Urinary bladder (tissue), 4 donors: ENCODE measurements around the gene TGM5. TPM values are rescaled to one million over a fixed set of nuclear protein-coding genes. Genes with fewer than 3 reads are reported as not detected.

Source experiments
- DNase-seq: peaks from one replicate; pipeline ENCODE4 v3.0.0-alpha.2; 2015; ENCODE audit errors: extremely low spot score
- H3K27ac ChIP-seq: one replicate; pipeline ENCODE4 v1.5.1; 2013; ENCODE audit warnings: low read depth, mild to moderate bottlenecking, moderate library complexity
- H3K36me3 ChIP-seq: one replicate; pipeline ENCODE4 v1.6.1; 2013; ENCODE audit warnings: mild to moderate bottlenecking, moderate library complexity; ENCODE audit not compliant: insufficient read depth
- H3K4me1 ChIP-seq: one replicate; pipeline ENCODE4 v1.6.1; 2013; ENCODE audit warnings: mild to moderate bottlenecking, moderate library complexity; ENCODE audit not compliant: insufficient read depth
- H3K4me3 ChIP-seq: one replicate; pipeline ENCODE4 v1.5.1; 2013; ENCODE audit warnings: low read depth, low read length
- WGBS: extraction: QIAGEN DNeasy Blood & Tissue Kit; methylation state at CpG from one replicate; pipeline ENCODE4 v1.1.7; 2013; 5-methylcytosine and 5-hydroxymethylcytosine counted together
- polyA plus RNA-seq: library from polyadenylated mRNA; stranded (reverse); fragments of 200-250 nt; gene quantifications from one replicate; pipeline ENCODE4 v1.2.3, GENCODE V29; 2013
- total RNA-seq: library from RNA; depleted of rRNA; stranded (reverse); fragments of >200 nt; gene quantifications from one replicate; pipeline ENCODE4 v1.2.3, GENCODE V29; 2014
- donor health status: healthy with polysubstance abuse.
- donor health status: healthy.

TGM5 gene
- total and polyA plus RNA-seq, 2 donors: 0.16 to 0.26 TPM

DNA sequence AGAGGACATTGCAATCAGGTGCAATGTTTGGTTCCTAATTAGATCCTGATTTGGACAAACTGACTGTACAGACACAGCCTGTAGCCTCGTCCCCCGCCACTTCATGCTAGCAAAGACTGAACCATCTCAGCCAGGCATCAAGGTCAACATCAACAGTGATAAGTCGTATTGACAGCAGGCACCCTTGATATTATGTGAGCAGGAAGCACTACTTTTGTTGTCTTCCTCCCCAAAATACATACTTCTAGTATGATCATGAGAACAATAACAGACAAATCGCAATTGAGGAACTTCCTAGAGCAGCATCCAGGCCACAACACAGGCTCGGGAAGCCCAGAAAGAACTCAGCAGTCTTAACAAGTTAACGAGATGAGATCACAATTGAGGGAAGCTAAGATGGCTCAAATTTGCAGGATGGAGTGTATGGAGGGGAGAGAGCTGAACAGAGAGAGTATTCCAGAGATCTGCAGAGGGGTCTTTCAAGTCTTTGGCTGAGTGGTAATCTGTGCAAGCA is 20.4 kb downstream of the TGM5 start:
- no peaks in the 10 kb centered on the region for H3K4me1 ChIP-seq
- WGBS: 70% methylated on average over 6 of the region's 6 CpGs

DNA sequence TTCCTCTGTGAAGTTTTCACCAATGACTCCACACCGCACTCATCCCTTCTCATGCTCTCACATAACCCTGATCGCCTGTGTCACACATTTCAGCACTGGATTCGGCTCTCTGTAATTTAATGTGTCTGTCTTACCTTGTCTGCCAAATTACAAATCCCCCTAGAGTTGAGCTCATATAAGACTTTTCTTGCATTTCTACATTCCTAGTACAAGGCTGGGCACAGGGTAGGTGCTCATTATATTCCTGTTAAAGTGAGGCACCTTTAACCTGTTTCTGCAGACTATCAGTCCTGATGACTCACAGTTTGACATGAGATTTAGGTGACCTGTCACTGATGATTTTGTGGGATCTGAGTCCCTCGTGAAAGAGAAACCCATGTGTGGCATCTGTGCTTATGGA is 22.6 kb downstream of the TGM5 start:
- H3K27ac ChIP-seq: no peak overlapping the region
- WGBS: 78% methylated on average over 4 of the region's 4 CpGs

More for the DNA sequence above, 20.4 kb downstream of the TGM5 start:
- H3K4me3 ChIP-seq: no peak overlapping the region
- no peak for DNase-seq
- H3K36me3 ChIP-seq: no peaks in the 10 kb centered on the region
- no peak overlapping the region for H3K27ac ChIP-seq

DNA sequence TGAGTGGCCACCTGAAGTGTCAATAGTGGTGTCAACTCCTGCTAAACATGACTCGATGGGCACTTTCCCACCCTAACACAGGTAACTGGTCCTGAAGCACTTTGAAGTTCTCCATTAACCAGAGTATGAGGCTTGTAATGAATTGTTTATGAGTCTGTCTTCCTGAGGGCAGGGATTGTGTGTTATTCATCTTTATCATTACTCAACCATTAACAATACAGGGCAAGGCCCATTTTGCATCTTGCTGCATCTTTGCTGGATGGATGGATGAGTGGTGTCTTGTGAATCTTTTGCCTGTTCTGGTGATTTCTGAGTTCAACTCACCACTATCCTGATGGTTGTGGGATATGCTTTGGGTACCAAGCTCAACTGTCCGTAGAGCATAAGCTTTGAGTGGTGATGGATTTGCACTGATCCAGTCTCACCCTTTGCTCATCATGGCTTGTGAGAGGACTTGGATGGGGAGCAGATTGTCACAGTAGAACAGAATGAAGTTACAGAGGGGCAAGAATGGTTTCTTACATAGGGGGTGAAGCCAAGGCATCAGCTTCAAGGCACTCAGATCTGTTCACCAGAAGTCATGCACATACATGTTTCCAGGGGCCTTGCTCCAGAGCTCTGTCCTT is 23.6 kb downstream of the TGM5 start:
- Histone ChIP-seq H3K27ac (no peak overlapping the region), H3K4me1 (no peaks in the 10 kb centered on the region), H3K4me3 (no peak overlapping the region), H3K36me3 (no peaks in the 10 kb centered on the region)
- WGBS: 94% methylated on average over 2 of the region's 2 CpGs
- no peak for DNase-seq

More for the DNA sequence above, 22.6 kb downstream of the TGM5 start:
- H3K36me3 ChIP-seq: no peaks in the 10 kb centered on the region
- DNase-seq: no peak
- H3K4me3 ChIP-seq: no peak overlapping the region
- H3K4me1 ChIP-seq: no peaks in the 10 kb centered on the region

DNA sequence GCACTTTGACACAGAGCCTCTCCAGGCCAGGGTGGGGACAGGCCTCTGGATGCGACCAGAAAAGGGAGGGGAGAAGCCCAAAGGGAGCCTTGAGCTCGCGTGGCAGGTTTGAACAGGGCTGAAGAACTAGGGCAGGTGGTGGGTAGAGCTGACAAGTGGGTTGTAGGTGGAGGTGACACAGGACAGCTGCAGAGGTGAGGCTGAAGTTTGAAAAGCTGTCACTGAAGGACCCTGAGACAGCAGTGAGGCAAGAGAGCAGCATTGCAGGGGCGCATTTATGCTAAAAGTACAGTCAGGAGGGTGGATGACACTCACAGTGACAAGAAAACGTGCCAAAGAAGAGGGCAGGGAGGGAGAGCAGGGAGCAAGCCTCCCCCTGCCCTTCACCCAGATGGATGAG is 24.1 kb downstream of the TGM5 start:
- WGBS: 69% methylated on average over 5 of the region's 5 CpGs
- DNase-seq: no peak
- Histone ChIP-seq H3K27ac (no peak overlapping the region), H3K36me3 (no peaks in the 10 kb centered on the region), H3K4me1 (no peaks in the 10 kb centered on the region), H3K4me3 (no peak overlapping the region)

DNA sequence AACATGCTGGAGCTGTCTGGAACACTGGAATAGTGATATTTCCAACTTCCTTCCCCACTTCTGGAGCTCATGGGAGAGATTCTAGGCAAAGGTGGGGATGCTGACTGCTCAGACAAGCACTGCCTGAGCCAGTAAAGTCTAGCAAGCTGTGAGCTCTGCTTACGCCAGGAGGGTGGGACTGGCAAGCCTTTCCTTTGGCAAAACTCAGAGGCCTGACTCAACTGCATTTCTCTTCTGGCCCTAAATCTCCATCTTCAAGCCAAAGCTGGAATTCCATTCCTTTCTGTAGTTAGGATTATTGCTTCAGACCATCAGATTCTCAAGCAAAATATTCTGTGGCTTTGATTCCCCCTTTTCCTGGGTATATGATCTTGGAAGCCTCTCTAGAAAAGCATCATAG is 25.6 kb downstream of the TGM5 start:
- Histone ChIP-seq H3K27ac (no peak overlapping the region), H3K4me1 (no peaks in the 10 kb centered on the region), H3K4me3 (no peak overlapping the region), H3K36me3 (no peaks in the 10 kb centered on the region)
- no peak for DNase-seq
- WGBS: 43% methylated on average over 1 of the region's 1 CpG

DNA sequence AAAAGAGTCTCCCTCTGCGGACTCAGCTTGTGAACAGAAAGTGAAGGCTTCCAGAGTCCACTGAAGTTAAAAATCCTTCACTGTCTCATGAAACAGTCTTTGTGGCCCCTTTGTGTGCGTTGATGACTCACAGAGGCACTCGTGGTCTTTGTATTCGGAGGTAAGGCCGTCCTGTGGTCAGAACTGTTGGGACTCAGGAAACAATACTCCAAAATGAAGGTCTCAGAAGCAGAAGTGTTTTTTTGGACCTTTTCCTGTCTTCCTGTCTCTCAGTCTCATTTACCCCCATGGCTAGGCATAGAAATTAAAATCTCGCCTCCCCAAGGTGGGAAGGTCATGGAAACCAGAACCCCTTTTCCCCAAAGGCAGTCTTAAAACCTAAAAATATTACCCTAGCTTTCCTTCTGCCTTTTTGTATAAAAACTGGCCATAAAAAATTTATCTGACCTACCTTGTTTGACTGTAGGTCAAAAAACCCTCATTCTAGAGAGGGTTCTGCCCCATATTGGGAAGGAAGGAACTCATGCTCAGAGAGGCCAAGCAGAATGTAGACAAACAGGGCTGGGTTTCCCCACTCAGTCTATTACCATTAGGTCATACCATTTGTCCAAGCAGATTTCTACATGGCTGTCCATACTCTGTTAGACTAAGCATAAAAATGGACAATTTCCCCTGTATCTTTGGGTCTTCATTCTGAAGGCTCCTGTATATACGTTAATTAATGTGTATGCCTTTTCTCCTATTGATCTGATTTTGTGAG is 26.8 kb downstream of the TGM5 start:
- Histone ChIP-seq H3K36me3 (no peaks in the 10 kb centered on the region), H3K27ac (no peak overlapping the region), H3K4me3 (no peak overlapping the region), H3K4me1 (no peaks in the 10 kb centered on the region)
- WGBS: 84% methylated on average over 7 of the region's 7 CpGs
- no peak for DNase-seq

DNA sequence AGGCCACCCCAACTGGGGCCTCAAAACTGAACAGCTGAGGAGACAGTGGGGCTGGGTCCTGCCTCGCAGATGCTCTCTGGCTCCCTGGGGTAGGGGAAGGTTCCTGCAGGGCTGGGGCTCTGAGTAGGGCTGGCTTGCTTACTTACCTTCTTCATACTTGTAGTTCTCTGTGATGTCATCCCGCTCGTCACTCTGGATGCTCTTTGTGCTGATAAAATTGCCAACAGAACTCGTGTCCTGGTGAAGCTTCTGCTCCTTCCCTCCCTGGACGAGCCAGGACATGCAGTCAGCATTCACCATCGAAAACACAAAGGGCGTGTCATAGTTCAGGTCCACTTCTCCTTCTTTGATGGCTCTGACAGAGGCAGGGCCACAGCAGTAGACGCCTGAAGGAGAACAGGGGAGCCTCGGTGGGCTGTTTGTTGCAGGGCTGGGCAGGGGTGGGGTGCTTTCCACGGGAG is 28.0 kb downstream of the TGM5 start:
- H3K4me1 ChIP-seq: no peaks in the 10 kb centered on the region
- H3K4me3 ChIP-seq: no peak overlapping the region
- WGBS: 68% methylated on average over 10 of the region's 10 CpGs
- peak; percentile 14 for DNase-seq
- no peak overlapping the region for H3K27ac ChIP-seq
- H3K36me3 ChIP-seq: no peaks in the 10 kb centered on the region

DNA sequence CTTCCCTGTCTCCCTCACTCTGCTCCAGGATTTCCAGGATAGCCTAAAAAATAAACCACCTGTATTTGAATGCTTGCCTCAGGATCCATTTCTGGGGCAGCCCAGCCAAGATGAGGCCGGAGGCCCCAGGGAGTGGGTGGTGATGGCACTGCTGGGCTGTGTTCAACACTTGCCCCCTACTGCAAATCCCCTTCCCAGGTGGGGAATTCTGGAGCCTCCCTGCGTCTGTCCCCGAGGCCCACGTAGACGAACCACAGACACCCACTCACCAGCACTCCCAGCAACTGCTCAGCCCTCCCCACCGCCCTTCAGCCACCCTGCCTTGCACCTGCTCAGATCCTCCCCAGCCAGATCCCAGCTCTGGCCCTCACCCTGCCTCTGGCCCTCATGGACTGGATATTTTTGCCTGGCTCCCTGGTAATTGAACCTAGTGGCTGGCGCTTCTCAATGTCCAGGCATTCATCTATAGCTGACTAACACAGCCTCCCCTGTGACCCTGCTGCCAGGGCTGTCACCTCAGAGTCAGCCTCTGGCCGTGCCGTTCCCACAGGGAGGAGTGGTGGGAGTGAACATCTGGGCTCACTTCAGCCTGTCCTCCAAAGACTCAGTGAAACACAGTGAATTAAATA is 28.8 kb downstream of the TGM5 start:
- Histone ChIP-seq H3K36me3 (no peaks in the 10 kb centered on the region), H3K27ac (no peak overlapping the region), H3K4me3 (no peak overlapping the region), H3K4me1 (no peaks in the 10 kb centered on the region)
- DNase-seq: no peak
- whole genome bisulfite sequencing: 78% methylated on average over 9 of the region's 9 CpGs

DNA sequence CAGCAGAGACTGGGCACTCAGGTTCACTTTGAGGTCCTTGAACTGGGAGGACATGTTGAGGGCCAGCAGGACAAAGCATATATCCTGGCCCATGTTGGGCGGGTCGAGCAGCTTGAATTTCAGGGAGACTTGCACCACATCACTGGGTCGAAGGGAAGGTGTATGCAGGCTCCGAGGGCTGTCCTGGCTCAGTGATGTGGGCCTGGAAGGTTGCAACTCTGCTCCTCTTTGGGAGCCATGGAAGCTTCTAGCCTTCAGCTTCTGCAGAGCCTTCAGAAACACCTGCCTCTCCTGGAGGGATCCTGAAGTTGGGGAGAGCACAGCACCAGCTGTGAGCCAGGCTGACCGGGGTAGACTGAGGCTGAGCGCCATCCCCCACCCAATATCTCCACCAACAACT is 31.2 kb downstream of the TGM5 start:
- Histone ChIP-seq H3K4me3 (no peak overlapping the region), H3K4me1 (no peaks in the 10 kb centered on the region), H3K36me3 (no peaks in the 10 kb centered on the region), H3K27ac (no peak overlapping the region)
- WGBS: 91% methylated on average over 6 of the region's 6 CpGs
- DNase-seq: no peak

DNA sequence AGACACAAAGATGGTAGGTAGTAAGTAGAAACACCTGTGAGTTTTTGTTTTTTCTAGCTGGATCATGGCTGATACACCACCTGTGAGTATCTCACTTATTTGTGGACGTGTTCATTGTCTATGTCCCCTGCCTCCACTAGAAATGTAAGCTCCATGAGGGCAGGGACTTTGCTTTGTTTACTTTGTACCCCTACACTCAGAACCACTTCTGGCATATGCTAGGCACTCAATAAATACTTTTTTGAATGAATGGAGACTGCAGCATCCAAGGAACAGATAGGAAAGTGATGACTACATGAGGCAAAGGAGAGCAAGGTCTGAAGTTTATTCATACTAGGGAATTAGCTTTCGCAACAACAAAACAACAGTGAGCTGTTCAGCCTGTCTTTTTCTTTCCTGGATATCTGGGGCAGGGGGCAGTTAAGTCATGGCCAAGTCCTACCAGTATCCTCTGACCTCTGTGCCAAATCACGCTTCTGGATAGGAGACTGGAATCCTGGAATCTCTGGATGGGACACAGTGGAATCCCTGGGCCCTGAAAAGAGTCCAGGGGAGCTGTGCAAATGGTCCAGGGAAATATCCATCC is 34.3 kb downstream of the TGM5 start:
- no peak overlapping the region for H3K27ac ChIP-seq
- no peaks in the 10 kb centered on the region for H3K4me1 ChIP-seq
- no peak for DNase-seq
- 80% methylated on average over 3 of the region's 3 CpGs for whole genome bisulfite sequencing
- H3K36me3 ChIP-seq: no peaks in the 10 kb centered on the region
- no peak overlapping the region for H3K4me3 ChIP-seq

DNA sequence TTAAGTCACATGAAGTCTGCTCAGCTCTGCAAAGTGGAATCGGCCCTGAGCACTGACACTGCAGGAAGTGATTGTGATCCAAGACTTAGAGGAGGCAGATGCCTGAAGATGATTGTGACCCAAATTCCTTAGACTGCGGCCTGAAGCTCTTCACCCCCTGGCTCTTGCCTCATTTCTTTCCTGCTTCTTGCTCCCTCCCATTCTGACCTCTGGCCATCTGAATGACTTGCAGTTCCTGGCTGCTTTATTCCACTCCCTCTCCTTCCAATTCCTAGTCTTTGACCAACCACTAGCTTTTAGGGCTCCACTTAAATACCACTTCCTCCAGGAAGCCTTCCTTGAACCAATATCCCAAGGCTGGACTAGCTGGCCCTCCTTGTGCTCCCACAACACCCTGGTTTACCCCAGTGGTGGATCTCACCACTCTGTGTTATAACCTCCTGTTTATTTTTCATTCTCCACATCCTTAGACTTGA is 36.0 kb downstream of the TGM5 start:
- Histone ChIP-seq H3K4me3 (no peak overlapping the region), H3K27ac (no peak overlapping the region), H3K36me3 (no peaks in the 10 kb centered on the region), H3K4me1 (no peaks in the 10 kb centered on the region)
- 44% methylated on average over 2 of the region's 2 CpGs for WGBS
- no peak for DNase-seq

DNA sequence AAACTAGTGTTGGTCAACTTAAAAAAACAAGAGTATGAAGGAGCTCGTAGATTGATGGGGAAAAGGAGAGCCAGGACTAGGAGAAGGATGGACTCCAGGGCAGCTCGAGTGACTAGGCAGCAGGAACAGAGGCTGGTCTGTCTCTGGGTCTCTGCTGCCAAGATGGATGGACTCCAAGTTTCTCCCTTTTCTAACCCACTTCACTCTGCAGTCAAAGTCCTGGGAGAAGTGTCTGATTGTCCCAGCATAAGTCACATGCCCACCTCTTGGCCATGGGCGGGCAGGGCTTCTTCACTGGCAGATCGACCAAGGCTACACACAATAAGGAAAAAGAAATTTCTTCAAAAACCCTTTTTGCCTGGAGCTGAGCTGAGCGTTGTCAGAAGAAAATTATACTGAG is 36.8 kb downstream of the TGM5 start:
- Histone ChIP-seq H3K27ac (no peak overlapping the region), H3K4me3 (no peak overlapping the region), H3K36me3 (no peaks in the 10 kb centered on the region), H3K4me1 (no peaks in the 10 kb centered on the region)
- WGBS: 78% methylated on average over 5 of the region's 5 CpGs
- DNase-seq: no peak

DNA sequence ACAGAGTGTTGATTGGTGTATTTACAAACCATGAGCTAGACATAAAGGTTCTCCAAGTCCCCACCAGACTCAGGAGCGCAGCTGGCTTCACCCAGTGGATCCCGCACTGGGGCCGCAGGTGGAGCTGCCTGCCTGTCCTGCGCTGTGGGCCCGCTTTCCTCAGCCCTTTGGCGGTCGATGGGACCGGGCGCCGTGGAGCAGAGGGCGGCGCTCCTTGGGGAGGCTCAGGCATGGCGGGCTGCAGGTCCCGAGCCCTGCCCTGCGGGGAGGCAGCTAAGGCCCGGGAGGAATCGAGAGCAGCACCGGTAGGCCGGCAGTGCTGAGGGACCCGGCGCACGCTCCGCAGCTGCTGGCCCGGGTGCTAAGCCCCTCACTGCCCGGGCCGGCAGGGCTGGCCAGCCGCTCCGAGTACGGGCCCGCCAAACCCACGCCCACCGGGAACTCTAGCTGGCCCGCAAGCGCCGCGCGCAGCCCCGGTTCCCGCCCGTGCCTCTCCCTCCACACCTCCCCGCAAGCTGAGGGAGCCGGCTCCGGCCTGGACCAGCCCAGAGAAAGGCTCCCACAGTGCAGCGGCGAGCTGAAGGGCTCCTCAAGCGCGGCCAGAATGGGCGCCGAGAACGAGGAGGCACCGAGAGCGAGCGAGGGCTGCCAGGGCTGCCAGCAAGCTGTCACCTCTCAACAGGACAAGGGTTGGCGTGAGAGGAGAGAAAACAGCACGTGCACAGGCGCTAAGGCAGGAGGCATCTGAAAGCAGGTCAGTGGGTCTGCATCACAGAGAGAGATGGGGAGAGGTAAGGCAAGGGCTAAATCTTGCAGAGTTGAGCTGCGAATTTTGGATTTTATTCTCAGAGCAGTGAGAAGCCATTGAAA is 40.1 kb downstream of the TGM5 start:
- no peak for DNase-seq
- H3K4me1 ChIP-seq: no peaks in the 10 kb centered on the region
- WGBS: 96% methylated on average over 57 of the region's 57 CpGs
- H3K4me3 ChIP-seq: no peak overlapping the region
- H3K36me3 ChIP-seq: no peaks in the 10 kb centered on the region
- H3K27ac ChIP-seq: no peak overlapping the region
